Sigmoid colon (tissue), 4 donors: ENCODE measurements around the gene DMTF1.

Experiments
- CTCF ChIP-seq, 4 experiments: fragments of 450-650 bp in 3 of 4; fragments of 200-600 bp in 1 of 4; IDR thresholded peaks; one replicate each; pipeline ENCODE4 v1.5.1; 2016 to 2019; ENCODE audit warnings: antibody characterized with exemption in 4 of 4, mild to moderate bottlenecking in 3 of 4, moderate library complexity in 2 of 4
- EP300 ChIP-seq, 4 donors: sonication (generic); formaldehyde crosslinking; IDR thresholded peaks; one replicate each; pipeline ENCODE4 v1.6.1; 2017; ENCODE audit warnings: antibody characterized with exemption in 4 of 4
- POLR2A ChIP-seq, 2 donors: fragments of 450-650 bp; IDR thresholded peaks; one replicate each; pipeline ENCODE4 v1.6.1; 2016; ENCODE audit warnings: antibody characterized with exemption in 2 of 2, mild to moderate bottlenecking in 2 of 2, moderate library complexity in 2 of 2
- POLR2AphosphoS5 ChIP-seq, 4 donors: sonication (generic); formaldehyde crosslinking; IDR thresholded peaks; one replicate each; pipeline ENCODE4 v1.6.1; 2017; ENCODE audit warnings: antibody characterized with exemption in 4 of 4

- TF ChIP-seq POLR2AphosphoS5 (IDR thresholded peaks at IDR 0.05) (no peak), CTCF (IDR thresholded peaks at IDR 0.05) (no peak), POLR2A (IDR thresholded peaks at IDR 0.05) (no peak), EP300 (IDR thresholded peaks at IDR 0.05) (no peak)
These were observed 4.5 kb downstream of the DMTF1 start for GRCh38 chr7:87156709-87157108.
